Adrenal gland (tissue), 12 donors: Measurements from ENCODE around the gene RNF220. TPM values are rescaled to one million over a fixed set of nuclear protein-coding genes. Genes with fewer than 3 reads are reported as not detected.

ENCODE experiments used
- DNase-seq, 7 donors: peaks; one replicate each; pipeline ENCODE4 v3.0.0-alpha.2; 2019 to 2020
- H3K27ac ChIP-seq, 5 donors: fragments of 200-600 bp; sonication (generic) in 4 of 5; 1 replicate in 3 of 5; 2 replicates in 2 of 5; pipeline versions ENCODE4 v1.5.1 to v1.8.0; 2016 to 2020; ENCODE audit warnings: mild to moderate bottlenecking in 1 of 5
- H3K27me3 ChIP-seq: fragments of 200-600 bp; 2 replicates; pipeline ENCODE4 v1.8.0; 2021
- H3K36me3 ChIP-seq, 2 donors: fragments of 200-600 bp; replicated peaks in 1 of 2; 1 replicate in 1 of 2; 2 replicates in 1 of 2; pipeline versions ENCODE4 v1.5.1 to v1.8.0; 2018 to 2022
- H3K4me1 ChIP-seq, 2 donors: fragments of 200-600 bp; replicated peaks in 1 of 2; 1 replicate in 1 of 2; 2 replicates in 1 of 2; pipeline versions ENCODE4 v1.5.1 to v1.8.0; 2018 to 2021
- H3K4me3 ChIP-seq, 4 donors: fragments of 200-600 bp; sonication (generic) in 3 of 4; one replicate each; pipeline ENCODE4 v1.5.1; 2016 to 2018
- H3K9me3 ChIP-seq, 3 donors: fragments of 200-600 bp; sonication (generic) in 1 of 3; replicated peaks in 1 of 3; 1 replicate in 2 of 3; 2 replicates in 1 of 3; pipeline versions ENCODE4 v1.5.1 to v1.8.0; 2016 to 2021
- CTCF ChIP-seq, 6 experiments: fragments of 450-650 bp in 4 of 6; fragments of 200-600 bp in 2 of 6; sonication (generic) in 1 of 6; IDR thresholded peaks; 1 replicate in 5 of 6; 2 replicates in 1 of 6; pipeline versions ENCODE4 v1.5.1 to v1.8.0; 2016 to 2021; ENCODE audit warnings: antibody characterized with exemption in 6 of 6, mild to moderate bottlenecking in 2 of 6, moderate library complexity in 1 of 6
- POLR2A ChIP-seq, 2 donors: fragments of 450-650 bp; IDR thresholded peaks; one replicate each; pipeline ENCODE4 v1.6.1; 2017; ENCODE audit warnings: antibody characterized with exemption in 2 of 2, mild to moderate bottlenecking in 2 of 2, moderate library complexity in 1 of 2
- WGBS, 4 donors: extraction: QIAGEN DNeasy Blood & Tissue Kit in 2 of 4; methylation state at CpG; one replicate each; pipeline versions ENCODE4 v1.1.5 to v1.1.7; 2013 to 2017; 5-methylcytosine and 5-hydroxymethylcytosine counted together
- intact Hi-C, 2 donors: fragments of 100-400 bp; cut with DNase I; formaldehyde crosslinking; loops; one replicate each; pipeline versions ENCODE4 v1.14.1 to v1.15.0; 2022 to 2023
- polyA plus RNA-seq, 3 donors: library from polyadenylated mRNA; stranded (reverse); fragments of 200-250 nt in 2 of 3; fragments of 350-450 nt in 1 of 3; fragmentation: Illumina TruSeq in 1 of 3; extraction: RNeasy Lipid Tissue Mini Kit (QIAGEN cat#74804) in 1 of 3; gene quantifications; one replicate each; pipeline ENCODE4 v1.2.3, GENCODE V29; 2013 to 2014
- total RNA-seq, 9 donors: library from RNA; depleted of rRNA in 4 of 9; stranded (reverse); fragments of >200 nt in 4 of 9; fragments of 120-200 nt in 1 of 9; fragmentation: NEBNext Ultra II Directional in 1 of 9; extraction: Animal tissue kit (Norgen Biotek cat#: 25700) in 1 of 9; gene quantifications; one replicate each; pipeline versions ENCODE4 v1.1.0 to v1.2.4, GENCODE V29; 2013 to 2023
- donor health status: healthy with polysubstance abuse.
- donor health status: Bipolar disorder and iron deficiency.
- donor health status: DM: yes; HTN: yes; CAD: no.
- donor health status: DM: no; HTN: no; CAD: no.
- donor health status: DM: no; HTN: no; CAD: no.
- donor health status: DM: yes; HTN: yes; CAD: no.

Gene RNF220
- total and polyA plus RNA-seq, 12 donors = 36.3 to 150 (median 66.5) TPM

DNA sequence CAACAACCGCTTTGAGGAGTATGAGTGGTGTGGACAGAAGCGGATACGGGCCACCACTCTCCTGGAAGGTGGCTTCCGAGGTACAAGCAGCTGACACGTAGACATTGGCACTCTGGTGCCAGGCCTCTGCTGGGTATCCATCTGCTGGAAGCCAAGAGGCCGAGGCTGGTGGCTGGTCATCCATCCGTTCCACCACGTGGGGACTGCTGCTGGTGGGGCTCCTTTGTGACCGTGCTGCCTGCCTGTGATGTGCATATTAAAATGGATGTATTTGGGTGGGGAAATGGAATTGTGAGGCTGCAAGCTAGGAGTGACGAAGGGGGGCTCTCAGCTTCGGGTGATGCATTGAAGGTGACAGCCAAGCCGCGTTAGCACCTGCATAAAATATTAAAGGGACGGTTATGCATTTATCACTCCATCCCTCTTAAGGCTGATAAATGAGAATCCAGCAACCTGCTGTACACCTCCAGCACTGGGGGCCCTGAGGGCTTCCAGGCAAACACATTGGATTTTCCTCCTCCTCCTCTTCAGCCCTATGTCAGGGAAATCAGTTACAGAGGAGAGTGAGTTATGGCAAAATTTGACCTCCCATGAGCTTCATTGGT is 231.1 kb downstream of the RNF220 start:
- Histone ChIP-seq H3K4me1 (peaks cover 9 to 57% of the 10 kb centered on the region in 2 donors), H3K4me3 (no peak overlapping the region), H3K27me3 (no peaks in the 10 kb centered on the region), H3K36me3 (peaks cover 0 to 78% of the 10 kb centered on the region in 2 donors), H3K27ac (no peak overlapping the region), H3K9me3 (no peaks in the 10 kb centered on the region)
- WGBS, 4 donors = 89 to 92% (median 91%) methylated on average over 6 to 14 of the region's 14 CpGs
- intact Hi-C loops = no loop called here
- no peak for DNase-seq
- TF ChIP-seq CTCF (IDR thresholded peaks at IDR 0.05) (no peak), POLR2A (IDR thresholded peaks at IDR 0.05) (no peak)

- H3K27me3 ChIP-seq = no peaks in the 10 kb centered on the region
- H3K4me1 ChIP-seq = peaks cover 10 to 61% of the 10 kb centered on the region in 2 donors
- intact Hi-C loops = no loop called here
- H3K9me3 ChIP-seq = no peaks in the 10 kb centered on the region
- H3K36me3 ChIP-seq = peaks cover 0 to 79% of the 10 kb centered on the region in 2 donors
- no peak overlapping the region for H3K4me3 ChIP-seq
- 50 to 71% (median 69%) methylated on average over 3 to 13 of the region's 13 CpGs for WGBS, 4 donors
- peak overlapping the region in 1 of 5 donors; percentile 57 for H3K27ac ChIP-seq
- DNase-seq = no peak
- TF ChIP-seq CTCF (IDR thresholded peaks at IDR 0.05) = no peak
- no peak for TF ChIP-seq POLR2A (IDR thresholded peaks at IDR 0.05)
Observed at GRCh38 chr1:44636688-44637598, 231.9 kb downstream of the RNF220 start.

DNA sequence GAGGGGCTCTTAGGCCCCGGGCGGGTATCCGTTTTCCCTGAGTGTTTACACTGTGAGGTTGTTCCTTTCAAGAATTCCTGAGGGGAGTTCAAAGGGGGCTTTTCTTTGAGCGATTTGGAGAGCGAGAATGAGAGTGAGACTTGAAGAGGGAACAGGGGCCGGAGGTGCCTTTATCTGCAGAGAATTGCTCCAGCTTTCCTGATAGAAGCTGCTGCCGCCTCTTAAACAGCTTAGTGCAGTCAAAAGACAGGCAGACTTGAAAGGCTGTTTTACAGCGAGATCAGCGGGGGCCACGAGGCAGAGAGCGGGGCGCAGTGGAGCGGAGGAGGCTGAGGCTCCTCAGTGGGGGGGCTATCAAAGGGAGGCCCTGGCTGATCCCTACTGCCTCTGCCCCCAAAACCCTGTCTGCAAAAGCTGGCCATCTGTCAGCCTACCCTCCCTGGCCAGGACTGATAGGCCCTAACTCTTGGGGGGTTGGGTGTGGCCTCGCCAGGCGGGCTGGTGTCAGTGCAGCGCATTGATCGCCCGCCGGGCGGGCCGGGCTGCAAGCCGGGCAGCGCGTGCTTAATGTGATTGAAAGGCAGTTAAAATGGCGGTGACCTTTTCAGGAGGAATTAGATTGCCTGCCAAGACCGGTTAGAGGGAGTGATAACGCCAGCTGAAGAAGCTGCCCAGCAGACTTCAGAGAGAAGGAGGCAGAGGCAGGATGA is 232.8 kb downstream of the RNF220 start:
- Histone ChIP-seq H3K27ac (peak overlapping the region in 2 of 5 donors; percentile 0 to 57), H3K9me3 (no peaks in the 10 kb centered on the region), H3K27me3 (no peaks in the 10 kb centered on the region), H3K36me3 (peaks cover 0 to 89% of the 10 kb centered on the region in 2 donors), H3K4me1 (peaks cover 7 to 63% of the 10 kb centered on the region in 2 donors), H3K4me3 (no peak overlapping the region)
- intact Hi-C loops = no loop called here
- TF ChIP-seq CTCF (IDR thresholded peaks at IDR 0.05) = no peak
- TF ChIP-seq POLR2A (IDR thresholded peaks at IDR 0.05) = peak in 1 of 2 donors; percentile 30
- peak in 5 of 7 donors; percentile 49 to 76 (median 61) for DNase-seq
- WGBS, 4 donors = 67 to 84% (median 72%) methylated on average over 19 to 27 of the region's 27 CpGs
